HG03159 (cell line): ENCODE data around the gene ITPR2.
A peak's percentile ranks its signal among the peaks of the same experiment; 100 is the strongest.

Source experiments
- ATAC-seq: cut with Tn5 transposase; IDR thresholded peaks from one replicate; pipeline ENCODE4 v1.9.1; 2021; ENCODE audit warnings: mild to moderate bottlenecking, moderate library complexity; ENCODE audit not compliant: unreplicated experiment

The ITPR2 gene

GRCh38 chr12:26428420-26428819 is 404.6 kb downstream of the ITPR2 start:
- ATAC-seq = no peak

GRCh38 chr12:26426652-26427051 is 406.3 kb downstream of the ITPR2 start:
- ATAC-seq = no peak

DNA sequence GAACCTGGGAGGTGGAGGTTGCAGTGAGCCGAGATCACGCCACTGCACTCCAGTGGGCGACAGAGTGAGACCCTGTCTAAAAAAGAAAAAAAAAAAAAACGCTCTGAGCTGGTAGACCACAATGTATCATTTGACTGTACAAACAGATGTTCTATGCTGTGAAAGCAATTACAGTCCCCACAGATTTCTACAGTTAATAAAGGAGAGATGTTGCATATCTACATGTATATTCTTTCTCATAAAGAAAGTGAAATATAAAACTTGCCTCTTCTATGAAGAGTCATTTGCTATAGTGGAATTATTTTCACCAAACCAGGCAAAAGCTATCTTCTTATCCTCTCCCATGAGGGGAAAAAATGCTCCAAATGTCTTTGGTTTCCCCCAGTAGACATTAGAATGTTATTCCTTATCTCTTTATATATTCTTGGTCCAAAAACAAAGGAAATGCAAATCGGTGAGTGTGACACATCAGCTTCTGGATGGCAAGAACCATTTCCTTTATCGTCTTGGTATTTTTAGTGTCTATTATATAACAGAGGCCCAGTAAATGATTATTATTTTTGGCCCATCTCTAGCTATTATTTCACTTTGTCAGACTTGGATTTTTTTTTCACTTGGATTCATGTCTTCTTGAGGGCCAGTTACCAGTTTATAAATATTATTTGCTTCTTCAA is 407.3 kb downstream of the ITPR2 start:
- ATAC-seq = peak; percentile 74

DNA sequence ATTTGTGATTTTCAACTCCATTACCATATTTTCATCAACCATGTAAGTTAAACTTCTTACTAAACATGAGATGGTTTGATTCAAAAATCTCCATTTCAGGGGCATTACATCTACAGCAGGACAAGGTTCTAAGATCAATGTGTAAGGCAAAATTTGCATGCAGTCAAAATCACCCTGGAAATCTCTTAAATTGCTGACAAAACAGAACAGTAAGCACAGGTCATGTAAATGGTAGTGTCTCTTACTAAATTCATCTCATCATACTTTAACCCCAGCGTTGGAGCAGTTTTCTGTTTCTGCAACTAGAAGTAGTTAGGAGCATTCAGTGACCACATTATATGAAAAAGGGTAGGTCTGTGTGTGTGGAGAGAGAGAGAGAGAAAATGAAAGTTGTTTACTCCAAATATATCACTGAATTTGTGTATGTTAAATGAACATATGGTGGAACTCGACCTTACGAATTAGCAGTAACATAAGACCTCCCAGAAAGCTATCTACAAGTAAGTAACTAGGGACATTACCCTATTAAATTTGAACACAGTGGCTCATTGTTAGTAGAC is 410.1 kb downstream of the ITPR2 start:
- peak; percentile 62 for ATAC-seq

DNA sequence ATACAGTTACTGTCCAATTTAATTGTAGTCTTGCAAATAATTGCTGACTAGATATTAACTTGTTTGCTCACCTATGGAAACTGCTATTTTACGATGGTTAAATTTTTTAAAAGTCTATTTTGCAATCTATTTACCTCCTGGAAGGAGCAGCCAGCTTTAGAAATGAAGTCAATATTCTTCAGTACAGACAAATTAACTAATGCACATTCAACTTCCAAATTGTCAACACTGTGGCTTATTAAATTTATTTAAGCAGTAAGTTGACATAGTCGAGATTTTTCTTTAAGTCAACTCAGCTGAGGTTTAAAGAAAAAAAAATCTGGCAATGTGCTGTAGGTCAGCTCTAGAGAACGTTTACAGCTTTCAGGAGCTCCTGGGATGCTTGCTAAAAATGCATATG is 416.4 kb downstream of the ITPR2 start:
- no peak for ATAC-seq

DNA sequence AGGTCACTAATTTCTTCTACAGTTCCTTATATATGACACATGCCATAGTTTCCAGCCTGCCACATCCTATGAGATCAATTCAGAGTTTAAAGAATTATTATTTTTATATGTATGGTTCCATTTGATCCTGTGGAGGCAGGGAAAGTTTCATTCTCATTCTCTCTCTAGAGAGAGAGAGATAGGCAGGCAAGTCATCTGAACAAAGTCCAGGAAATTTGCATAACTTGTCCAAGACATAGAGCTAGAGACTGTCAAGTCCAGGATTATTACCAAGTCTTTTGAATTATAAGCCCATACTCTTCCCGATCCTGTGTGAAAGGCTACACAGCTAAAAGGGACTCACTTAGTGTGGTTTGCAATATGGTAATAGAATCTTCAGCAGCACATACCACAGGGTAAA is 422.3 kb downstream of the ITPR2 start:
- ATAC-seq = no peak

DNA sequence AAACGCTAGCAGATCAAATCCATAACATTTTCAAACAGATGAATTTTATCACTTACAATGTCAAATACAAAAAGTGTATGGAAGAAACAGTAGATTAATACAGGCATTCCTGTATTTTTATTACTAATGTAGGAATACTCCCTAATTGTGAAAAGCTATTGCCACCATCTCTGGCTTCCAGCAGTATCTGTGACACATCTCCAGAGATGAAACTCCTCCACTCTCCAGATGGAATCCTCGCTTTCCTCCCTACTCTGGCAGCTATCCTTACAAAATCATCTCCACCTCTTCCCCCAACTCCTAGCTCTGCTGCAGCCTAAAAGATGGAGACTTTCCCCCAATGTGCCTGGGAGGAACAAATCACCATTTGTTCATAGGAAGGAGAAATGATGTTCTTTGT is 426.2 kb downstream of the ITPR2 start:
- ATAC-seq = no peak

GRCh38 chr12:26406391-26406790 is 426.6 kb downstream of the ITPR2 start:
- no peak for ATAC-seq

GRCh38 chr12:26403601-26404000 is 429.4 kb downstream of the ITPR2 start:
- ATAC-seq = no peak

DNA sequence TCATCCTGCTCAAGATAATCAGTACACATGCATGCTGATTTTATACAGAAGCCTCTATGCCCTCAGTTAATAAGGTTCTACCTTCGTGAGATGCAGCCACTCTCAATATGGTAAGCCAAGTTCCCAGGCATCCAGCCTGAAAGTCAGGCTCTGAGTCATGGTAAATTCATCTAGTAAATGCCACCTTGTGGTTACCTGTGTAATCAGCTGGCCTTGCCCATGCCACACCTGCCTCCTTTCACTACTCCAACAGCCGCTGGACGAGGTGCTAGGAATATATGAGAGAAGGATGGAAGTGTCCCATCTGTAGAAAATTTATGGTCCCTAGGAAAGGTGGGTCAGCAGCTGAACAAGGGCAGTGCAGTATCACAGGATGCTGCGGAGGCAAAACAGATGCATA is 430.3 kb downstream of the ITPR2 start:
- ATAC-seq = no peak

GRCh38 chr12:26401874-26402273 is 431.1 kb downstream of the ITPR2 start:
- no peak for ATAC-seq

DNA sequence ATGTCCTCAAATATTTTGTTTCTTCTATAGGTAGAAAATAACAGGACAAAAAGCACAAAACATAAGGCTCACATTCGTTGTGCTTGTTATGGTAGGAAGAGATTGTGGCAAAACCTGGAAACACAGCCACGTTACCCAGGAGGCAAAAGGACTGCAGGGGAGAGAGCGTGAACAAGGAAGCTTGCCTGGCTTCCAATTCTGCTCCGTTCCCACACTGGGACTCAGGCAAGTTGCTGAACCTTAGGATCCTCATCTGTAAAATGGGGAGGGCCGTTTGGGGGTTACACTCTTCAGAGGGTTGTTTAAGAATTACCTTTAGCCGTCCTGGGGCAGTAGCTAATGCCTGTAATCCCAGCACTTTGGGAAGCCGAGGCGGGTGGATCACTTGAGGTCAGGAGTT is 432.4 kb downstream of the ITPR2 start:
- no peak for ATAC-seq

- ATAC-seq = no peak
Observed at GRCh38 chr12:26399381-26399780, 433.6 kb downstream of the ITPR2 start.

GRCh38 chr12:26396402-26396801 is 436.6 kb downstream of the ITPR2 start:
- ATAC-seq = no peak

- no peak for ATAC-seq
Observed at GRCh38 chr12:26389343-26389742, 443.7 kb downstream of the ITPR2 start.

- no peak for ATAC-seq
Observed at GRCh38 chr12:26384536-26384935, 448.5 kb downstream of the ITPR2 start.

GRCh38 chr12:26383041-26383440 is 450.0 kb downstream of the ITPR2 start:
- no peak for ATAC-seq

DNA sequence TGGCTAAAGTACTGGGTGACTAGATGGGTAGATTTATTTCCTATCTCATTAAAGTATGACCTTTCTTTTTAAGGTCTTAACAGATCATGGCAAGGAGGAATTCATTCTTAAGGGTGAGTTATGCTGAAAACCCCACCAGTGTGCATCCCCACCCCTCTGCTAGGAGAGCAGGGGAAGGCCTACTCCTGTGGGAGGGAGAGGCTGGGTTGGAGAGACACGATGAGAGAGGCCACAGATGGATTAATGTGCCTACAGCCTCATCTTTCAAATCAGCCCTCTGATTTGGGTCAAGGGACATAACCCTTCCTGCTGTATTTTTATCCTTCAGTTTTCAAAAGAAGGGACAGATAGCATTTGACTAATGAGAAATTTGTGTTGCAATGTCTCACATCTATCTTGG is 452.1 kb downstream of the ITPR2 start:
- ATAC-seq = no peak

- peak; percentile 48 for ATAC-seq
Observed at GRCh38 chr12:26379777-26380467, 453.1 kb downstream of the ITPR2 start.

DNA sequence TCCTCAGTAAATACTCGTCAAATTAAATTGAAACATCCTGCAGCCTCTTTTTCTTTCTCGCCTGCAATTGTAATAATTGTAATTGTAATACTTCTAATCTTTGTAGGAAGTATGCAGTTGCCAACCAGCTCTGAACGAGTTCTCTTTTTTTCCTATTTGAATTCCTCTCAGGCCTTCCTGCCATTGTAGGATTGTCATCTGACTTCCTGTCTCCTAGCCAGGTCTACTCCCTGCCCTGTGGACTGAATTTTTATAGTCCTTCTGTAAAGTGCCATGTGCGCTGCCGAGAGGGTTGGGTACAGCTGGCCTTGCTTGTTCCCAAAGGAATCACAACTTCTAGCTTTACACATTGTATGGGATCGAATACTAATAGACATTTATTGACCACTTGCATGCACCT is 454.3 kb downstream of the ITPR2 start:
- ATAC-seq = no peak

DNA sequence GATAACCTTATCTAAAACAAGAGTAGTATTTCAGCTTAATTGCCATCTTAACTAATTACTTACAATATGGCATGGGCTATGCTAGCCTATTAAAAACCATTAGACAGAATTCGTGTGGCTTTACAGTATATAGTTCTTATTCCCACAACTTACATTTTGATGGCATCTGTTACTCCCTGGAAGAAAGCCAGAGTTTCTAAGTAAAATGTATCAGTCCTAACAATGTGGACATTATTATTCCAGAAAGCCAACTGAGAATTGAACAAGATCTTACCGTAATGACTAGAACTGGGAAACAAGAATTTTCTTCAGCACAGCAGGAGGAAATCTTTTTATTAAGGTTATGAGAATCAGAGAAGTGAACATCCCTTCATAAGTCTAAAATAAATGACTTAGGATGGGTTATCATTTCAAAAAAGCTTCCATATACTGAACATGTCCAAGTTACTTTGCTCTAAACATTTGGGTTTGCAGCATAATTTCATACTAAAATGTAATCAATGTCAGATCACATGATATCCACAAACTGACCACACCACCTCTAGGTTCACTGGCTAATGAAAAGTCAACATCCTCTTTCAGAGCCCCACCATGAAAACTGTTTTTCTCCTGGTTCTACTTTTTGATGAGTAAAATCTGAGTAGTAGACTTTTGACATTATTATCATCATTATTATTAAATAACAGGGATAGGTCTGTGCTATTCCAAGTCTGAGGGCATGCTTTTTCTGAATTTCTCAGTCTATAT is 457.9 kb downstream of the ITPR2 start:
- no peak for ATAC-seq
